Suprapubic skin (tissue), 4 donors: ENCODE data around the gene PLA2G15. TPM values are rescaled to one million over a fixed set of nuclear protein-coding genes. Genes with fewer than 3 reads are reported as not detected.

Experiments used
- DNase-seq, 2 donors: peaks; one replicate each; pipeline ENCODE4 v3.0.0-alpha.2; 2019; ENCODE audit warnings: low spot score in 2 of 2
- H3K27ac ChIP-seq: fragments of 200-600 bp; sonication (generic); one replicate; pipeline ENCODE4 v1.5.1; 2019
- H3K27me3 ChIP-seq: fragments of 200-600 bp; sonication (generic); one replicate; pipeline ENCODE4 v1.5.1; 2019
- H3K36me3 ChIP-seq: fragments of 200-600 bp; sonication (generic); one replicate; pipeline ENCODE4 v1.5.1; 2019
- H3K4me1 ChIP-seq: fragments of 200-600 bp; sonication (generic); one replicate; pipeline ENCODE4 v1.5.1; 2019
- H3K4me3 ChIP-seq: fragments of 200-600 bp; sonication (generic); one replicate; pipeline ENCODE4 v1.5.1; 2019; ENCODE audit warnings: mild to moderate bottlenecking
- H3K9me3 ChIP-seq: fragments of 200-600 bp; sonication (generic); one replicate; pipeline ENCODE4 v1.5.1; 2019
- EP300 ChIP-seq: sonication (generic); formaldehyde crosslinking; IDR thresholded peaks from one replicate; pipeline ENCODE4 v1.6.1; 2017; ENCODE audit warnings: antibody characterized with exemption
- POLR2A ChIP-seq, 2 donors: fragments of 450-650 bp; IDR thresholded peaks; one replicate each; pipeline ENCODE4 v1.6.1; 2017; ENCODE audit warnings: antibody characterized with exemption in 2 of 2, mild to moderate bottlenecking in 2 of 2, moderate library complexity in 2 of 2
- POLR2AphosphoS5 ChIP-seq, 3 donors: sonication (generic); formaldehyde crosslinking; IDR thresholded peaks; one replicate each; pipeline ENCODE4 v1.6.1; 2017; ENCODE audit warnings: antibody characterized with exemption in 3 of 3
- WGBS: methylation state at CpG from one replicate; pipeline ENCODE4 v1.1.5; 2018; 5-methylcytosine and 5-hydroxymethylcytosine counted together
- total RNA-seq, 4 donors: library from RNA; depleted of rRNA; stranded (reverse); fragments of >200 nt; gene quantifications; one replicate each; pipeline ENCODE4 v1.1.0, GENCODE V29; 2016
- TF ChIP-seq, protein P1 (sequence below), 2 donors: fragments of 200-600 bp in 1 of 2; fragments of 450-650 bp in 1 of 2; sonication (generic) in 1 of 2; IDR thresholded peaks; one replicate each; pipeline ENCODE4 v1.5.1; 2016 to 2019; ENCODE audit warnings: antibody characterized with exemption in 2 of 2, mild to moderate bottlenecking in 1 of 2, moderate library complexity in 1 of 2

Gene PLA2G15
- total RNA-seq, 4 donors from 2014 or later, result 11.2 to 26.6 (median 23.6) TPM

GRCh38 chr16:68282064-68282452 lies 36.9 kb downstream of the PLA2G15 start:
- WGBS, result 98% methylated on average over 4 of the region's 4 CpGs
- Histone ChIP-seq H3K4me3 (no peak overlapping the region), H3K36me3 (peaks cover 4% of the 10 kb centered on the region), H3K27ac (peak overlapping the region; percentile 75), H3K4me1 (peaks cover 59% of the 10 kb centered on the region), H3K27me3 (no peaks in the 10 kb centered on the region), H3K9me3 (no peaks in the 10 kb centered on the region)
- TF ChIP-seq, protein P1, sequence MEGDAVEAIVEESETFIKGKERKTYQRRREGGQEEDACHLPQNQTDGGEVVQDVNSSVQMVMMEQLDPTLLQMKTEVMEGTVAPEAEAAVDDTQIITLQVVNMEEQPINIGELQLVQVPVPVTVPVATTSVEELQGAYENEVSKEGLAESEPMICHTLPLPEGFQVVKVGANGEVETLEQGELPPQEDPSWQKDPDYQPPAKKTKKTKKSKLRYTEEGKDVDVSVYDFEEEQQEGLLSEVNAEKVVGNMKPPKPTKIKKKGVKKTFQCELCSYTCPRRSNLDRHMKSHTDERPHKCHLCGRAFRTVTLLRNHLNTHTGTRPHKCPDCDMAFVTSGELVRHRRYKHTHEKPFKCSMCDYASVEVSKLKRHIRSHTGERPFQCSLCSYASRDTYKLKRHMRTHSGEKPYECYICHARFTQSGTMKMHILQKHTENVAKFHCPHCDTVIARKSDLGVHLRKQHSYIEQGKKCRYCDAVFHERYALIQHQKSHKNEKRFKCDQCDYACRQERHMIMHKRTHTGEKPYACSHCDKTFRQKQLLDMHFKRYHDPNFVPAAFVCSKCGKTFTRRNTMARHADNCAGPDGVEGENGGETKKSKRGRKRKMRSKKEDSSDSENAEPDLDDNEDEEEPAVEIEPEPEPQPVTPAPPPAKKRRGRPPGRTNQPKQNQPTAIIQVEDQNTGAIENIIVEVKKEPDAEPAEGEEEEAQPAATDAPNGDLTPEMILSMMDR (IDR thresholded peaks at IDR 0.05), result no peak
- TF ChIP-seq POLR2A (IDR thresholded peaks at IDR 0.05), result no peak
- no peak for TF ChIP-seq POLR2AphosphoS5 (IDR thresholded peaks at IDR 0.05)
- TF ChIP-seq EP300, result no peak
- DNase-seq, result no peak

- 57% methylated on average over 5 of the region's 5 CpGs for WGBS
- Histone ChIP-seq H3K9me3 (no peaks in the 10 kb centered on the region), H3K27me3 (no peaks in the 10 kb centered on the region), H3K27ac (peak overlapping the region; percentile 75), H3K4me3 (no peak overlapping the region), H3K4me1 (peaks cover 70% of the 10 kb centered on the region), H3K36me3 (peaks cover 13% of the 10 kb centered on the region)
- DNase-seq, result no peak
- TF ChIP-seq POLR2A (IDR thresholded peaks at IDR 0.05), result no peak
- no peak for TF ChIP-seq POLR2AphosphoS5 (IDR thresholded peaks at IDR 0.05)
- TF ChIP-seq EP300, result no peak
- TF ChIP-seq, protein P1 (IDR thresholded peaks at IDR 0.05), result no peak
These were observed 38.2 kb downstream of the PLA2G15 start for GRCh38 chr16:68283346-68283745.

GRCh38 chr16:68283801-68284598 lies 38.8 kb downstream of the PLA2G15 start:
- TF ChIP-seq, protein P1 (IDR thresholded peaks at IDR 0.05), result no peak
- no peak for TF ChIP-seq POLR2A (IDR thresholded peaks at IDR 0.05)
- no peak for TF ChIP-seq EP300
- TF ChIP-seq POLR2AphosphoS5 (IDR thresholded peaks at IDR 0.05), result peak in 1 of 3 donors; percentile 43
- DNase-seq, result peak in 1 of 2 donors; percentile 78
- H3K36me3 ChIP-seq, result peaks cover 13% of the 10 kb centered on the region
- H3K27ac ChIP-seq, result peak overlapping the region; percentile 75
- H3K9me3 ChIP-seq, result no peaks in the 10 kb centered on the region
- no peaks in the 10 kb centered on the region for H3K27me3 ChIP-seq
- WGBS, result 62% methylated on average over 9 of the region's 9 CpGs
- no peak overlapping the region for H3K4me3 ChIP-seq
- peaks cover 76% of the 10 kb centered on the region for H3K4me1 ChIP-seq

DNA sequence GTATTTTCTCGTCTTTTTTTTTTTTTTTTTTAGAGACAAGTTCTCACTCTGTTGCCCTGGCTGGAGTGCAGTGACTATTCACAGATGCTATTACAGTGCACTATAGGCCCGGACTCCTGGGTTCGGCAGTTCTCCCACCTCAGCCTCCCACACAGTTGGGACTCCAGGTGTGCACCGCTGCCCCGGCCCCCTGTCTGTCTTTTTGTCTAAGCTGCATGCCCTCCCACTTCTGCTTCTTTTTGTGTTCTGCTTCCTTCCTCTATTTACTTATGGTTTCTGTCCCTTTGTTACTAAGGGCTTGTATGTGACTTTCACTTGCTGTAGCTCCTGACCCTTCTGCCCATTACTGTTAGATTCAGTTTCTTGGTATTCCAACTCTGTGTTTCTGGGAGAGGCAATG lies 39.7 kb downstream of the PLA2G15 start:
- WGBS, result 70% methylated on average over 5 of the region's 5 CpGs
- Histone ChIP-seq H3K4me1 (peaks cover 85% of the 10 kb centered on the region), H3K27ac (peak overlapping the region; percentile 71), H3K27me3 (no peaks in the 10 kb centered on the region), H3K9me3 (no peaks in the 10 kb centered on the region), H3K4me3 (no peak overlapping the region), H3K36me3 (peaks cover 13% of the 10 kb centered on the region)
- TF ChIP-seq EP300 (no peak), POLR2A (IDR thresholded peaks at IDR 0.05) (no peak), POLR2AphosphoS5 (IDR thresholded peaks at IDR 0.05) (no peak)
- TF ChIP-seq, protein P1 (IDR thresholded peaks at IDR 0.05), result no peak
- no peak for DNase-seq

- no peak for TF ChIP-seq POLR2A (IDR thresholded peaks at IDR 0.05)
- peaks cover 18% of the 10 kb centered on the region for H3K36me3 ChIP-seq
- WGBS, result 92% methylated on average over 3 of the region's 3 CpGs
- H3K9me3 ChIP-seq, result no peaks in the 10 kb centered on the region
- H3K4me3 ChIP-seq, result no peak overlapping the region
- H3K4me1 ChIP-seq, result peaks cover 93% of the 10 kb centered on the region
- H3K27me3 ChIP-seq, result no peaks in the 10 kb centered on the region
- peak overlapping the region; percentile 71 for H3K27ac ChIP-seq
- DNase-seq, result no peak
These were observed 40.5 kb downstream of the PLA2G15 start for GRCh38 chr16:68285683-68286082.
